OCI-LY1 (cell line): Measurements from ENCODE around the gene SLC22A7.

Experiments used
- H2AFZ ChIP-seq: fragments of 200-600 bp; sonication (generic), shearing (Covaris generic); 2 replicates; pipeline ENCODE4 v1.6.0; 2014; ENCODE audit warnings: antibody characterized with exemption, mild to moderate bottlenecking, low read length
- H3F3A ChIP-seq: fragments of 200-600 bp; sonication (generic), shearing (Covaris generic); 2 replicates; pipeline ENCODE4 v1.6.0; 2014; ENCODE audit warnings: mild to moderate bottlenecking, antibody characterized with exemption, low read length, moderate library complexity; ENCODE audit not compliant: insufficient read depth
- H3K27ac ChIP-seq: fragments of 200-600 bp; sonication (generic); 2 replicates; pipeline ENCODE4 v1.5.1; 2014; ENCODE audit warnings: low read length, mixed run types, mild to moderate bottlenecking, low read depth; ENCODE audit not compliant: poor library complexity, severe bottlenecking
- H3K27me3 ChIP-seq: fragments of 200-600 bp; sonication (generic); 2 replicates; pipeline ENCODE4 v1.6.0; 2014; ENCODE audit warnings: antibody characterized with exemption, mild to moderate bottlenecking, low read length, moderate library complexity; ENCODE audit not compliant: insufficient read depth
- H3K36me3 ChIP-seq: fragments of 200-600 bp; sonication (generic); 2 replicates; pipeline ENCODE4 v1.6.1; 2014; ENCODE audit warnings: mild to moderate bottlenecking, antibody characterized with exemption, low read length, moderate library complexity, mixed read lengths; ENCODE audit not compliant: insufficient read depth
- H3K4me1 ChIP-seq: fragments of 200-600 bp; sonication (generic); 2 replicates; pipeline ENCODE4 v1.5.1; 2014; ENCODE audit warnings: mild to moderate bottlenecking, low read length, moderate library complexity; ENCODE audit not compliant: insufficient read depth, severe bottlenecking
- H3K4me2 ChIP-seq: fragments of 200-600 bp; sonication (generic), shearing (Covaris generic); 2 replicates; pipeline ENCODE4 v1.6.1; 2014; ENCODE audit warnings: low read length
- H3K4me3 ChIP-seq: fragments of 200-600 bp; sonication (generic); 2 replicates; pipeline ENCODE4 v1.5.1; 2014; ENCODE audit warnings: low read length, low read depth, mild to moderate bottlenecking, mixed read lengths; ENCODE audit not compliant: poor library complexity, severe bottlenecking
- H3K79me2 ChIP-seq: fragments of 200-600 bp; shearing (Covaris generic); 2 replicates; pipeline ENCODE4 v1.6.1; 2016; ENCODE audit warnings: mixed run types, low read length, mixed read lengths; ENCODE audit not compliant: insufficient read depth
- H3K9ac ChIP-seq: fragments of 200-600 bp; sonication (generic), shearing (Covaris generic); 2 replicates; pipeline ENCODE4 v1.6.1; 2014; ENCODE audit warnings: mild to moderate bottlenecking, low read length, mixed read lengths
- H3K9me2 ChIP-seq: fragments of 200-600 bp; sonication (generic), shearing (Covaris generic); 2 replicates; pipeline ENCODE4 v1.6.1; 2014; ENCODE audit warnings: low read depth, mild to moderate bottlenecking, low read length, mixed read lengths
- H3K9me3 ChIP-seq: fragments of 200-600 bp; shearing (Covaris generic); 2 replicates; pipeline ENCODE4 v1.6.1; 2014; ENCODE audit warnings: low read length, mixed read lengths
- H4K20me1 ChIP-seq: fragments of 200-600 bp; sonication (generic), shearing (Covaris generic); 2 replicates; pipeline ENCODE4 v1.6.0; 2016; ENCODE audit warnings: mild to moderate bottlenecking, low read length; ENCODE audit not compliant: insufficient read depth
- CTCF ChIP-seq: fragments of 200-600 bp; sonication (generic), shearing (Covaris generic); IDR thresholded peaks from 2 replicates; pipeline ENCODE4 v1.5.1; 2017; ENCODE audit warnings: mild to moderate bottlenecking, antibody characterized with exemption, low read length, moderate library complexity, mixed read lengths
- EZH2 ChIP-seq: fragments of 200-600 bp; sonication (generic), shearing (Covaris generic); IDR thresholded peaks from 2 replicates; pipeline ENCODE4 v1.8.0; 2017; ENCODE audit warnings: borderline replicate concordance, mixed run types, mild to moderate bottlenecking, antibody characterized with exemption, low read length, moderate library complexity, mixed read lengths

SLC22A7 gene

GRCh38 chr6:43310624-43311023, 12.6 kb downstream of the SLC22A7 start:
- Histone ChIP-seq H3K36me3 (no peaks in the 10 kb centered on the region), H3K9ac (no peak overlapping the region), H4K20me1 (no peaks in the 10 kb centered on the region), H3K9me3 (no peaks in the 10 kb centered on the region), H3K27me3 (no peaks in the 10 kb centered on the region; the same call in 1 of the 2 replicates), H3F3A (peaks cover 5% of the 10 kb centered on the region; the same call in 1 of the 2 replicates), H3K79me2 (no peaks in the 10 kb centered on the region), H3K4me1 (peaks cover 9% of the 10 kb centered on the region), H3K27ac (no peak overlapping the region), H3K9me2 (no peaks in the 10 kb centered on the region), H2AFZ (no peak overlapping the region), H3K4me2 (no peak overlapping the region), H3K4me3 (no peak overlapping the region)
- TF ChIP-seq EZH2, result no peak
- TF ChIP-seq CTCF, result no peak

GRCh38 chr6:43311666-43312065, 13.6 kb downstream of the SLC22A7 start:
- no peak overlapping the region for H3K27ac ChIP-seq
- H3K36me3 ChIP-seq, result no peaks in the 10 kb centered on the region
- H3K9me3 ChIP-seq, result no peaks in the 10 kb centered on the region
- H3K9ac ChIP-seq, result no peak overlapping the region
- no peaks in the 10 kb centered on the region; the same call in 1 of the 2 replicates for H3K27me3 ChIP-seq
- no peak for TF ChIP-seq CTCF
- no peak for TF ChIP-seq EZH2
- H2AFZ ChIP-seq, result no peak overlapping the region
- H4K20me1 ChIP-seq, result no peaks in the 10 kb centered on the region
- H3K4me1 ChIP-seq, result peaks cover 9% of the 10 kb centered on the region
- no peak overlapping the region for H3K4me3 ChIP-seq
- H3K79me2 ChIP-seq, result no peaks in the 10 kb centered on the region
- peaks cover 5% of the 10 kb centered on the region; the same call in 1 of the 2 replicates for H3F3A ChIP-seq
- H3K4me2 ChIP-seq, result no peak overlapping the region
- no peaks in the 10 kb centered on the region for H3K9me2 ChIP-seq

GRCh38 chr6:43313813-43314212, 15.8 kb downstream of the SLC22A7 start:
- Histone ChIP-seq H3K9ac (no peak overlapping the region), H4K20me1 (no peaks in the 10 kb centered on the region), H3K4me3 (no peak overlapping the region), H3K27me3 (no peaks in the 10 kb centered on the region), H3K27ac (no peak overlapping the region), H3K9me3 (no peaks in the 10 kb centered on the region), H3K4me1 (peaks cover 3% of the 10 kb centered on the region), H2AFZ (no peak overlapping the region), H3K4me2 (no peak overlapping the region), H3K36me3 (no peaks in the 10 kb centered on the region), H3K79me2 (no peaks in the 10 kb centered on the region), H3F3A (peaks cover 5% of the 10 kb centered on the region; the same call in 1 of the 2 replicates), H3K9me2 (no peaks in the 10 kb centered on the region)
- TF ChIP-seq CTCF, result no peak
- no peak for TF ChIP-seq EZH2
